ENCODE results near the gene PCSK4. TPM values are rescaled to one million over a fixed set of nuclear protein-coding genes. Genes with fewer than 3 reads are reported as not detected.
"Not testable (repeated sequence)": the region's sequence is repeated elsewhere in the genome, so short reads cannot be mapped to it uniquely, and the experiment has no call there.

The PCSK4 gene
- total RNA-seq, 1 donor from 2014 or later, result 1.9 TPM

DNA sequence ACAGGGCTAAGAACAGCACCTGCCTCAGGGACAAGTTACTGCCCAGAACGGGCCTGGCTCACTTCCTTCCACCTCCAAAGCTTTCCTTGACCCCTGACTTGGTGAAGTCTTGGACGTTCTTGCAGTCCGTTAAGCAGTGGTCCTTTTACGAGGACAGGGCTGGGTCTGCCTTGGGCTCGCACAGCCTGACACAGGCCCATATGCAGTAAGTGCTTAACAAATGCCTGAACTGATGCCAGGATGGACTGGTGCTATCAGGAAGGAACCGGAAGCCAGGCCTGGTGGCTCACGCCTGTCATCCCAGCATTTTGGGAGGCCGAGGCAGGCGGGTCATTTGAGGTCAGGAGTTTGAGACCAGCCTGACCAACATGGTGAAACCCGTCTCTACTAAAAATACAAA, 31.9 kb upstream of the PCSK4 start:
- no peak for DNase-seq (ENCODE audit: low spot score)

DNA sequence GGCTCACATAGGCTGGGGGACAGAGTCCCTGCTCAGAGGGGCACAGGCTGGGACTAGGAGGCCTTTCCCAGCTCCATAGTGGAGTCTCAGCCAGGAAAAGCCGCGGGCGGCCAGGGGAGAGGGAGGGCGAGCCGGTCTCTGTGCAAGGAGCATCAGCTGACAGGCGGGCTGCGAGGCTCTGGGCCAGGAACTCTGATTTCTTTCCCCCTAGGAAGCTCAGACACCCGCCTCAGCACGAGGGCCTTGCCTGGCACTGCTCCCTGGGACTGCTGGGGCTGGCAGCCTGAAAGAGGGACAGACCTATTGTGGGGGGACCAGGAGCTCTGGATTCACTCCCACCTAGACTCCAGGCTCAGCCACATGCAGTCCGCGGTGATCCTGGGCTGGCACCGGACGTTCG, 31.5 kb upstream of the PCSK4 start:
- peak; percentile 59 for DNase-seq (ENCODE audit: low spot score)

DNA sequence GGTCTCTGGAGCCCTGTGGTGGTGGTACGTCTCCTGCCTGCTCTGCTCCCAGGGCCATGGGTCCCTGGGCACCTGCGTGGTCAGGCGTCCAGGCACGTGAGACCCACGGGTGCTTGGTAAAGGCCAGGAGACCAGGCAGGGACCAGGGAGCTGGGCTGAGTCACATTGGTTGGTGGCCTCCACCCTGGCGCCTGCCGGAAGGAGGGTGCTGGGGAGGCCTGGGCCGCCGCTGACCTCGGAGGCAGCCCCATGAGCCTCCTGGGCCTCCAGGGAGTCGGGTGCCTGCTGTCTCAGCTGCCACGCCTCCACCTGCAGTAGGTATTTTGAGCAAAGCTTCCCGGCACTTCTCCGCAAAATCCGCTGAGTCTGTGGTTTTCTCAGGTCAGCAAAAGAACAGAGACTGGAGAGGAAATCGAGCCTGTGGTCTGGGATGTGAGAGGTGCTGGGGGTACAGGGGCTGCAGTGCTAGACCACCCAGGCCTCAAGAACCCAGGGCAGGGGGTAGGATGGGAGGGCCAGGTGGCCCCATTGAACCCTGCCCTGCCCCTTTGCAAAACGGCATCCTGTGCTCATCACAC, 30.1 kb upstream of the PCSK4 start:
- no peak for DNase-seq (ENCODE audit: low spot score)

DNA sequence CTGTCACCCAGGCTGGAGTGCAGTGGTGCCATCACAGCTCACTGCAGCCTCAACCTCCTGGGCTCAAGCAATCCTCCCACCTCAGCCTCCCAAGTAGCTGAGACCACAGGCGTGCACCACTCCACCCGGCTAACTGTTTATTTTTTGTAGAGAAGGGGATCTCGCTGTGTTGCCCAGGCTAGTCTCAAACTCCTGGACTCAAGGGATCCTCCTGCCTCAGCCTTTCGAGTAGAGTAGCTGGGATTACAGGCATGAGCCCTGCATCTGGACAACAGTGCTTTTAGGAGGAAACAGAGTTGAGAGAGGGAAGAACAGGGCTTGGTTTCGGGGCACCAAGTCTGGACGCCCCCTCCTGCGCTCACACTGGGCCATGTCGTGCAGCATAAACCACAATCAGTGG, 29.7 kb upstream of the PCSK4 start:
- DNase-seq (ENCODE audit: low spot score), result not testable (repeated sequence)

DNA sequence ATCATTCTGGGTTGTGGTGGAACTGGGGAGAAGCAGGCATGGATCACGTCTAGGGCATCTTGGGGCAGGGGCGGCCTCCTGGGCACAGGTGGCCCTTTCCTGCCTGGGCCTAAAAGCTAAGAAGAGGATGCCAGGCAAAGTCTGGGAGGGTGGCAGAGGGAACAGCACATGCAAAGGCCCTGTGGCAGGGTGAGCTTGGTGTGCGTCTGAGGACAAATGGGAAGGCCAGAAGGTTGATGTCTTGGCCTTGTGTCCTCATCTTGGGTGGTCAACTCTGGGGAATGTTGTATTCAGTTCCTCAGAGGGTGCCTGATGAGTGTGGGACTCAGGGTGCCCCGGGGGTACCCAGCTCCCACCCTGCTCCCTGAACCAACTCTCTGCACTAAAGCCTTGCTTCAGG, 28.3 kb upstream of the PCSK4 start:
- DNase-seq (ENCODE audit: low spot score), result no peak

DNA sequence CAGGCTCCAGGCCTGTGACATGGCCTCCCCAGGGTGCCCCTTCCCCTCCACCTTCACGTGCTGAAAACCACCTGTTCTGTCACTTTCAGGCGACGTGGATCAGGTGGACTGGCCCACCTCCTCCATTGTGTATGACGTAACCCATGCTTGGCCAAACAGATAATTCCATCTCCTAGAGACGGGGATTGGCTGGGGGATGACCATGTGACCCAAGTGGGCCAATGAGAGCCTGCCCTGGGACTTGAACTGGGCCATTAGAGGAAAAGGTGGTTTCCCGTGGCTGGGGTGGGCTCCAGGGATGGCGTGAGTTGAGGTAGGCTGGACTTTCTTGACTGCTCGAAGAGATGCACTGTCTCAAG, 26.2 kb upstream of the PCSK4 start:
- DNase-seq (ENCODE audit: low spot score), result no peak

DNA sequence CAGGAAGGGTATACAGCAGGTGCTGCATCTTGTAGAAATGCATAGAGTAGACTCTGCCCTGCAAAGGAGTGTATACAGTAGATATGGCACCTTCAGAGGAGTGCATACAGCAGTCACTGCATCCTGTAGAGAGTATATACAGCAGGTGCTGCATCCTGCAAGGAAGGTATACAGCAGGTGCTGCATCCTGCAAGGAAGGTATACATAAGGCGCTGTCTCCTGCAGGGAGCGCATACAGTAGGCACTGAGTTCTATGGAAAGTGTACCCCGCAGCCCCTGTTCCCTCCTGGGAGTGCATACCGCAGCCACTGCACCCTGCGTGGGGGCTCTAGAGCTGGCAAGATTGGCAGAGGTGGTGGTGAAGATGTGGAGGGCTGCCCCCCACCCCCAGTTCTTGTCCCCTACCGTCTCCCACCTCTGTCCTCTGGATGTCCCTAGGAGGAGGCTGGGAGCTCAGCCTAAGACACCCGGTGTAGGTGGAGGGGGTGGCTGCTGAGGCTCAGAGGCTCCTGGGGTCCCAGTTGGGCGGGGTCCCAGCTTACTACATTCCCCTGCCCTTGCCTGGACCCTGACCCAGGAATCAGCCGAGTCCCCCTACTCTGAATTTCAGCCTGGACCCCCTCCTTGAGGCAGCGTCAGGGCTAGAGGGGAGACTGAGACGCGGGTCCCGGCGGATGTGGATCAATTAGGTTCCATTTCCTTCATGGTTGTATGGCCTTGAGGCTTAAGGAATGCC, 25.0 kb upstream of the PCSK4 start:
- DNase-seq (ENCODE audit: low spot score), result no peak

DNA sequence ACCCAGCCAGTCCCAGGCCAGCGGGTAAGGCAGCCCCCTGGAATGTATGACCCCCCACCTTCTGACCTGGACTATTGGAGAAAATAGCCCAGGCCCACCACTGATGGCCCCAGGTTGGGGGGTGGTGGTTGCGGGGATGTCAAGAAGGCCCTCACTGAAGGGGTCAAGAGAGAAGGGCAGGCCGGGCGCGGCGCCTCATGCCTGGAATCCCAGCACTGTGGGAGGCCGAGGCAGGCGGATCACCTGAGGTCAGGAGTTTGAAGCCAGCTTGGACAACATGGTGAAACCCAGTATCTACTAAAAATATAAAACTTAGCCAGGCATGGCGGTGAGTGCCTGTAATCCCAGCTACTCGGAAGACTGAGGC, 24.1 kb upstream of the PCSK4 start:
- no peak for DNase-seq (ENCODE audit: low spot score)

DNA sequence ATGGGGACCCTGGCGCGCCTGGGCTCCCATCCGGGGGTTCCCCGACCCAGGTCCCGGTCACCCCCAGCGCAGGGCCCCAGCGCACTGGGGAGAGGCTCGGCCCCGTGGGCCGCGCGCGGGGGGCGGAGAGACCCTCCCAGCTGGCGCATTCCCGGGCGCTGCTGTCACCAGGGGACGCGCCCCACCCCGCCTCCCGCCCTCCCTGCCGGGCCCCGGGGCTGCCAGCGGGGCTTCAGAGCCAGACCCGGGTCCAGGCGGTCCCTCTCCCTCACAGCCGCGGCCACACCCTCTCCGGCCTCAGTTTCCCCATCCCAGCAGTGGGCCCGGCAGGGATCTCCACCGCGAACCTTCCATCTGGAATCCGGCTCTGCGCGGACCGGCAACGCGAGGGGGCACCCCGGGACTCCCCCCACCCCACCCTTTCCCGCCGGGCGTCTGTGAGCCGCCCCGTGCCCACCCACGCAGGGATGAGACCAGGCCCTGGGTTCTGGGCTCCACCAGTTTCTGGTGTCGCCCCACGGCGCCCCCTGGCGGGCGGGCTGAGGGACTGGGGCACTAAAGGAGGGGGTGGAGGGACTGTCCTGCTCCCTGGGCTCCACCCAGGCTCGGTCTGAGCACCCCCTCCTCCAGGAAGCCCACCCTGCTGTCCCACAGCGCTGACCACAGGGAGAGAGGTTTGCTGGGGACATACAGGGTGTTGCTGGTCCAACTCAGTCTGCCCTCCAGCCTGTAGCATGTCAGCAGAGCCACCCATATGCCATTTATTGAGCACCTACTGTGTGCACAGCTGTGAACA, 23.5 kb upstream of the PCSK4 start:
- DNase-seq (ENCODE audit: low spot score), result peak; percentile 71

DNA sequence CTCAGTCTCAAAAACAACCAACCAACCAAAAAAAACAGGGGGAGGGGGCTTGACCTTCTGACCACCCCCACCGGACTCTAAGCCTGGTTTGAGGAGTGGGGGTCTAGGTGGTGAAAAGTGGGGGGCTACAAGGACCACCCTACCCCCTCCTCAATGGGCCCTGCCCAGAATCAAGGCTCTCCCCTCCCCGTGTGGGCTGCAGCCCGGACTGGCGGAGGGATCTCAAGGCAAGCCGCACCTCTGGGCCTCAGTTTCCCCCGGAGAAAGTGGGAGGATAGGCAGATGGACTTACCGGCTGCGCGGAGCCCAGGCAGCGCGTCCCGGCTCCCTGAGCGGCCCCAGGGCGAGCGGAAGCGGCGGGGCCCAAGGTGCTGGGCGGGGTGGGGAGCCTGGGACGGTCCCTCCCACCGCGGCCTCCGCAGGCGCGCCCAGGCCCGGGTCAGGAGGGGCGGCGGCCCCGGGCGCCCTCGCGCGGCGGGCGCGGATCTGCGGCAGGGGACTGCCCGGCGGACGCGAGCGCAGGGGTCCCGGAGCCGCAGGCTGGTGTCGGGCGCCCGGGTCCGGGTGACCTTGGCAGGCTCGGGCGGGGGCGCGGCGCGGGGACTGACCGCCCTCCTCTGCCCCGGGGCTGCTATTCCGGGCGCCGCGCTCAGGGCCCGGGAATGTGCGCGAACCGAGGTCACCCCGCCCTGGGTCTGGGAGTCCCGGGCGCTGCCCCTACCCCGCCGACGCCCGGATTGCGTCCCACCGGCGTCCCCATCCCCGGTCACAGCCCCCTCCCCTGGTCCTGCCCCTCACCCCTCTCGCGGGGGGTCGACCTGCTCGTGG, 22.7 kb upstream of the PCSK4 start, which contains the start of gene ADAMTSL5:
Gene ADAMTSL5, minus strand, starts transcription at position 349 of the 828 bp plus-strand sequence. CDS start 2,076 bp downstream, outside the sequence.
- DNase-seq (ENCODE audit: low spot score), result peak; percentile 77

DNA sequence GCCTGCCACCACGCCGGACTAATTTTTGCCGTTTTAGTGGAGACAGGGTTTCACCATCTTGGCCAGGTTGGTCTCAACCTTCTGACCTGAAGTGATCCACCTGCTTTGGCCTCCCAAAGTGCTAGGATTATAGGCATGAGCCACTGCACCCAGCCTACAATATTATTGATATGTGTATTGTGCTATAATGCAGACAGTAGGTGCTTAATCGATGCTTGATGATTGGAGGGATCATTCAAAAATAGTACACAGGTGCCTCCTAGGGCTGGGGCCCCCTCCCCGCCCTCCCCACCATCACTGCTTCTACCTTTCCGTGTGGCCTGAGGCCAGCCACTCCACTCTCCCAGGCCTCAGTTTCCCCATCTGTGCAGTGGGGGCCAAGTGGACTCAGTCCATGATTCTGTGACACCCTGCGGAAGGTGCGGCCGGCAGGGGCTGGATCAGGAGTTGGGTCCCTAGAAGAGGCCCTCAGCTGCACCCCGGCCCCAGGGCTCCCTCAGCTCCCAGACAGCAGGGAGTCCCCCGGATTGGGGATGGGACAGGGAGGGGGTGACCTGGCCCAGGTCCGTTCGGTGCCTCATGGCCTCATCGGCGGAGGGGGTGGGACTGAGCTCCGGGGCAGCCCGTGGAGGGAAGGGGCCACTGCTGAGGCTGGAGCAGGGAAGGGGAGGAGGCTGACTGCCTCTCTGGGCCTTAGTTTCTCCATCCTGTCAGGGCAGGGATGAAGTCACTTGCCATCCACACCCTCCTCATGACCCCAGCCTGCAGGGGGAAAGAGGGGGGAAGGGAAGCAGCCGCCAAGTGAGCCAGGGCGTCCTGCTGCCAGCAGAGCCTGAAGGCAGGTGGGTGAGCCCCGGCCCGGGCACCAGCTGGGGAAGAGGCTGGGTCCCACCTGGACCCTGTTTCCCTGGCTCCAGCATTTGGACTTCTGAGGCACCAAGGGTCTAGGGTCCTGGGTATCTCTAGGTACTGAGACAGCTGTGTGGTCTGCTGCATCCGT, 21.5 kb upstream of the PCSK4 start:
- DNase-seq (ENCODE audit: low spot score), result no peak

DNA sequence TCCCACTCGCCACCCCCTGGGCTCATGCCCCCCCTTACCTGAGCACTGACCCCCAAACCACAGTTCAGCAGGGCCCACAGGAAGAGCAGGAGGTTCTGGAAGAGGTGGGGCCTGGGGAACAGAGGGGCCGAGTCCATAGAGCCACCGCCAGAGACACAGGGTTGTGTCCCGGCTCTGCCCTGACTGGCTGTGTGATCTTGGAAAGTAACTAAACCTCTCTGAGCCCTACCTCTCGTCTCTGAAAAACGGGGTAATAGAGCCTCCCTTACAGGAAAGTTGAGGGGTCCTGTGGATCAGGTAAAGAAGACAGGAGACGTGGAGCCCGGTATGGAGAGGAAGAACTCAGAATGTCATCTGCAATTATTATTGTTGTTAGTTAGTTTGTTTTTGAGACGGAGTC, 20.7 kb upstream of the PCSK4 start:
- DNase-seq (ENCODE audit: low spot score), result no peak

DNA sequence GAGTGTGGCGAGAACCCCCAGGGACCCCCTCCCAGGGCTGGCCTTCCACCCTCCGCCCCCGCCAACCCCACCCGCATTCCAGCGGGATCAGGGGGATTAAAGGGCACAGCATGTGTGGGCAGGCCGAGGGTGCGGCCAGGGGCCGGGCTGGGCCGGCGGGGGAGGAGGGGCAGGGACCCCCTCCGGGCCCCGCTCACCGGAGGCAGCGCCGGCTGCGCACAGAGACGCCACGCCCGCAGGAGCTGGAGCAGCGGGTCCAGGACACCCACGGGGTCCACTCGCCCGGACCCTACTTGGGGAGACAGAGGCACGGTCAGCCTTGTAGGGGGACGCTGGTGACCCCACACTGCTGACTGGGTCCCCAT, 20.3 kb upstream of the PCSK4 start:
- no peak for DNase-seq (ENCODE audit: low spot score)

DNA sequence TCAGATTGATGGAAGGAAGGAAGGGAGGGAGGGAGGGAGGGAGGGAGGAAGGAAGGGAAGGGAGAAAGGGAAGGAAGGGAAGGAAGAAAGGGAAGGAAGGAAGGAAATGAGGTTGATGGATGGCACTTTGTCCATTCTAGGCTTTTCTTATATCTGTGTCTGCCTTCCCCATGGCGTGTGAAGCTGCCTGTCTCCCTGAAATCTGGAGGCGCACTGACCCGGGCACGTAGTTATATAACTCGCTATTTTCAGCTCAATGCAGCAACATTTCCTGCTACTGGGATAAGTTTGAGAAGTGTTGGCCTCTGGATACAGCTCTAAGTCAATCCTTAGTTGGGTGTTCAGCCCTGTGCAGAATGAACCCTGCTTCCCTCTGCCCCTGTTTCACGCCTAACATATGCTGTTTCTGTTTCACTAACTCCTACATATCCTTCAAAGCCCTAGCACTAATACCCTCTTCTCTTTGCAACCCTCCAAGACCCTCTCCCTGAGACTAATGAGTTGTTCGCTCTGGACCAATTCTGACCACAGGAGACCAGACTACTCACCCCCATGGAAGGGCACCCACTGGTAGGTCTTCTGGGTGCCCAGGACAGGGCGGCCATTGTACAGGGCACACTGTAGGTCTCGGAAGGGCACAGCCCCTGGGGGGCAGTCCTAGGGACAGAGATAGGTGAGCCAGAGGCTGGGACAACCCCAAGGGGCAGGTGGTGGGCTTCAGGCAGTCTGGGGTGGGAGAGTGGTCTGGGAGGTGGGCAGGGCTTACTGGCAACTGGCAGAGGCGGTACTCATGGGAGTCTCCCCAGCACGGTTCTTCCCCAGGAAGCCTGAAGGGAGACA, 19.7 kb upstream of the PCSK4 start:
- no peak for DNase-seq (ENCODE audit: low spot score)

DNA sequence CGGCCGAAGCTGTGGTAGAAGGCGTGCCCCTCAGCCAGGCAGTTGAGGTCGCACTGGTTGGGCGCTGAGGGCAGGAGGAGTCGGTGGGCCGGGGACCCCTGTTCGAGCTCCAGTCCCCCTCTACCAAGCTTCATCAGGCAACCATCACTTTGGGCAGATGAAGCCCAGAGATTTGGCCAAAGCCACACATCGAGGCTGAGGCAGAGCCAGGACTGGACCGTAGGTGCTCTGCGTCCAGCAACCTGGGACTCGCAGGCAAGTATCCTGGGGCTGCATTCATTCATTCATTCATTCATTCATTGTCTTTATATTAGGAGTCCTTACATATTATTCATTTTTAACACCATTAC, 18.3 kb upstream of the PCSK4 start:
- DNase-seq (ENCODE audit: low spot score), result no peak

DNA sequence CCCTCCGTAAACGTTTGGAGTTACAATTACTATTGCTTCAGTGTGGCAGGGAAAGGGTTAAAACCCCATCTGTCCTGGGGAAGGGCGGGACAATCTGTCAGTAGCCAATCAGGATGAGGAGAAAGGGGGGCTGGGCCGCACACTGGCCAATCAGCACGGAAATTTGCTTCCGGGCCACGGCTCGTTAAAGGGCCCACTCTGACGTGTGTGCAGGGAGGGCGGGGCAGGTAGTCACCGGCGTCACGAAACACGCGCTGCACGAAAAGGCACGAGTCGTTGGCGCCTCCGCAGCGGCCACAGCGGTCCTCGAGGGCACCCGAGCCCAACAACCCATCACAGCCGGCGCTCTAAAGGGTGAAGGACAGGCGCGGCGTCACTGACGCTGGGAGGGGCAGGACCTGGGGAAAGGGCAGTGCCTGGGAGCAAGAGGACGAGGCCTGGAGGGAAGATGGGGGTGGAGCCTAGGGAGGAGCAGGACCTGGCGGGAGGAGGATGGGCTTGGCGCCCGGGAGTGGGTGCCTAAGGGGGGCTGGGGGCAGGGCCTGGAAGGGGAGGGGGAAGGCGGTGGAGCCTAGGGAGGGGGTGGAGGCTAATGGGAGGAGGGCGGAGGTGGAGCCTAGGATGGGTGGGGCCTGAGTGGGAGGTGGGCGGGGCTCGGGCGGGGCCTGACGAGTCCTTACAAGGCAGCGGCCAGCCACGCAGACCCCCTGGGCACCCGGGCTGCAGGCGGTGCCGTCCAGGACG, 17.8 kb upstream of the PCSK4 start:
- peak; percentile 96 for DNase-seq (ENCODE audit: low spot score)

DNA sequence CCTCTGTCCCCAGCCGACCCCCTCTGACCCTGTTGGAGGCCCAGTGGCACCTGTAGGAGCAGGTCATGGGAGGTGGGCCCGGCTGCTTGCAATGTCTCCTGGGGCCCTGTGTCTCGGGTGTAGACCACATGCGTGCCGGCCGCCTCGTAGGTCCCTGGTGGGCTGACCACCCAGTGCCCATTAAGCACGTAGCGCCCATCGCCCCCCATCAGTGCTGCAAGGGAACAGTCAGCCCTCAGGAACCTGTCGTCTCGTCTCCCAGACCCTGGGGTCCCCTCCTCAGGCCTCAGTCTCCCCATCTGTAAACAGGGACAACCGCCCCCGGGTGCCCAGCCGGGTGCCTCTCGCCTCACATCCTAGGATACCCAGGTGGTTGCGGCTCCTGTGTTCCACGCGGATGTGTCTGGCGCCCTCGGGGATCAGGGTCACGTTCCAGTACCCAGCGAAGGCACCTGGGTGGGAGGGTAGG, 17.1 kb upstream of the PCSK4 start:
- DNase-seq (ENCODE audit: low spot score), result no peak

DNA sequence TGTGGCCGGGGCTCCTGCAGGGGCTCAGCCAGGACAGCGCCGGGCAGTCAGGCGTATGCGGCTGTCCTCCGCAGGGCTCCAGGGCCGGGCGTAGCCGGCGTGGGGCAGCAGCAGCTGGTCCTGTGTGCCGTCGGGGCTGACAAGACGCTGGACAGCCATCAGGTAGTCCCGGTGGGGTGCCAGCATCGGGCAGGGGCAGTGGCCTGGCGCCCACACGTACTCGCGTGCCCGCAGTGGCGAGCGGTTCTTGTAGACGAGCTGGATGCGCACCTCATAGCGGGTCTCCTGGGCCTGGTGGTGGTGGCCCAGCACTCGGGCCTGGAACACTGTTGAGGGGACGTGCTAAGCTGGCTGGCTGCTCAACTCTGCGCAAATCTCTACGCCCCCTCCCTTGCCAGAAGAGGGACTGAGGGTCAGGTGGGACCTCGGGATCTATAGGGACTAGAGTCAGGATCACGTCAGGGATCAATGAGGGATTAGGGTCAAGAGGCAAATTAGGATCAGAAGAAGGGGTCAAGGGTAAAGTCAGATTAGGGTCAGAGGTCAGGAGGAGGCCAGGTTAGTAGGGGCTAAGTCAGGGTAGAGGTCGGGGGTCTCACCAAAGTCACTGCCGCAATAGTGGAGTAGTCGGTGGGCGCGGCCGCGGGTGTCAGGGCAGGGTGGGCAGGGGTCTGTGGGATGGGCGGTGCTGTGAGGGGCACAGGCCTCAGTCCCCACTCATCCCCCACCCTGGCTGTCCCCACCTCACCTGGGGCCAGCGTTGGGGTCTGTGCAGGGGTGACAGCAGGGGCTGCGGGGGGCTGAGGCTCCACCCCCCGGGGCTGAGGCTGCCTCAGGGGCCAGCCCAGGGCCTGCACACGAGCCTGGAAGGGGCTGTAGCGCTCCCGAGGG, 16.1 kb upstream of the PCSK4 start:
- DNase-seq (ENCODE audit: low spot score), result no peak
